HG03442 (cell line): ENCODE data around the gene BNIP3.
"Not testable (repeated sequence)": the region's sequence is repeated elsewhere in the genome, so short reads cannot be mapped to it uniquely, and the experiment has no call there.

Experiments
- ATAC-seq: cut with Tn5 transposase; IDR thresholded peaks from one replicate; pipeline ENCODE4 v1.9.1; 2021; ENCODE audit warnings: mild to moderate bottlenecking, moderate library complexity; ENCODE audit not compliant: unreplicated experiment

BNIP3 gene

DNA sequence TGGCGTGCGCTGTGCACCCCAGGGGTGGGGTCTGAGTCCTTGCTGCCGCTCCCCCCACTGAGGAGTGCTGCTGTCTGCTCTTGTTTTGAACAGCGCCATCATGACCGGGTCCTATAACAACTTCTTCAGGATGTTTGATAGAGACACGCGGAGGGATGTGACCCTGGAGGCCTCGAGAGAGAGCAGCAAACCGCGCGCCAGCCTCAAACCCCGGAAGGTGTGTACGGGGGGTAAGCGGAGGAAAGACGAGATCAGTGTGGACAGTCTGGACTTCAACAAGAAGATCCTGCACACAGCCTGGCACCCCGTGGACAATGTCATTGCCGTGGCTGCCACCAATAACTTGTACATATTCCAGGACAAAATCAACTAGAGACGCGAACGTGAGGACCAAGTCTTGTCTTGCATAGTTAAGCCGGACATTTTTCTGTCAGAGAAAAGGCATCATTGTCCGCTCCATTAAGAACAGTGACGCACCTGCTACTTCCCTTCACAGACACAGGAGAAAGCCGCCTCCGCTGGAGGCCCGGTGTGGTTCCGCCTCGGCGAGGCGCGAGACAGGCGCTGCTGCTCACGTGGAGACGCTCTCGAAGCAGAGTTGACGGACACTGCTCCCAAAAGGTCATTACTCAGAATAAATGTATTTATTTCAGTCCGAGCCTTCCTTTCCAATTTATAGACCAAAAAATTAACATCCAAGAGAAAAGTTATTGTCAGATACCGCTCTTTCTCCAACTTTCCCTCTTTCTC is 26.0 kb downstream of the BNIP3 start:
- no peak for ATAC-seq

DNA sequence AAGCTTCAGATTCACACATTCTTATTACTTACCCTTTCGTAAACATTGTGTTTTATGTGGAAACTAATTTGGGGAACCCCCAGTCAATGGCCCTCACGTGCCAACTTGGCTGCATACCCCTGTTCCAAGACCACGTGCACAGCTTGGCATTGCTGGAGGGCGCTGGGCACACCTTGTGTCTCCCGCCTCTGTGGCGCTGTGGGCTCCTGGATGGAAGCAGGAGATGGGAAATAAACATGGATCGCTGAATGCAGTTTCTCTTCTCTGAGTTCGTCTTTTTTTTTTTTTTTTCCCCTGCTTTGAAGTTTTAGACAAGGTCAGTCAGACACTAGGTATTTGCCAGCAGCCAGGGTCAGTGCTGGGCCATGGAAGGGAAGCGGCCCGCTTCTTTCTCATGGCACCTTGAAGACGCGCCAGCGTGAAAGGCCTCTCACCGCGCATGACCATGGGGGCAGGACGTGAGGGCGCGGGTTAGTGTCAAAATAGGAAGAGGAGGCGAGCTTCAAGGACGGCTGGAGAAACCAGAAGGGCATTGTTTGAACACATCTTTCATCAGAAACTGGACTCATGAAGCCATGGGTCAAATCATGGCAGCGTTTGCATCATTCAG is 27.3 kb downstream of the BNIP3 start:
- no peak for ATAC-seq

DNA sequence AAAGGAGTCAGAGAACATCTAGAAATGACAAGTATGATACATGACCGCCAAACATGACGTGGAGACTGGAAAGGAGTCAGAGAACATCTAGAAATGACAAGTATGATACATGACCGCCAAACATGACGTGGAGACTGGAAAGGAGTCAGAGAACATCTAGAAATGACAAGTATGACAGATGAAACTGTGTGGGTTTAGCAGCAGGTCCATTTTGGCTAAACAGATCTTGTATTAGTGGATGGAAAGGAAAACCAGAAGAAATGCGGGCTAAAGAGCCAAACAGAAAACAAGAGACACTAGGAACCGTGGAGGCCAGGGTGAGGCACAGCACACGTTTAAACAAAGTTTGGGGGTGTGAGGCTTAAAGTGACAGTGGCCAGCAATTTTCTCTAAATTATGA is 31.8 kb downstream of the BNIP3 start:
- not testable (repeated sequence) for ATAC-seq

DNA sequence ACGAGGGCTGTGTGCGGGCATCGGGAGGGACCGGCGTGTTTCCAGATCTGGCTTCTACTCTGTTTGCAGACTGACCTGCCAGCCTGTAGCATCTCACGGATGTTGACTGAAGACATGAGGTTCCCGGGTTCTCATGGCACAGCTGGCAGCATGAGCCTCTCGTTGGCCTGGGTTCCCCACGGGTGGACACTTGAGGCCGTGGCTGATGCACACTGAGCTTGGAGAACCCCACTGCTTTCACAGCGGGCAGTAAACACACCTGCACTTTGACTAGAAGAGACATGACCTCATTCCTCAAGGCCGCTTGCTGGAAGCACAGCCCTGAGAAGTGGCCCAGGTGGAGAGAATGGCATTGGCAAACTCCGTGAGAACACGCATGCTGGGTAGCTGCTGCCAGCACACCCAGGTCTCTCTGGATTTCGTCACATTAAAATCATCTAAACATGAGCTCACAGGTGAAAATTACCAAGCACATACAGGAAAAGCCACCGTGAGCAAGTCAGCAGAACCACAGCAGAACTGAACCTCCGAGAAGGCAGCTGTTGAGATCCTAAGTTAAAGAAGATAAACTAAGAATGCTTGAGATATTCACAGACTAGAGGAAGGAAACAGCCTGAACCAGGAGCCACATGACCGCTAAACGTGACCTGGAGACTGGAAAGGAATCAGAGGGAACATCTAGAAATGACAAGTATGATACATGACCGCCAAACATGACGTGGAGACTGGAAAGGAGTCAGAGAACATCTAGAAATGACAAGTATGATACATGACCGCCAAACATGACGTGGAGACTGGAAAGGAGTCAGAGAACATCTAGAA is 32.5 kb downstream of the BNIP3 start:
- ATAC-seq = no peak

DNA sequence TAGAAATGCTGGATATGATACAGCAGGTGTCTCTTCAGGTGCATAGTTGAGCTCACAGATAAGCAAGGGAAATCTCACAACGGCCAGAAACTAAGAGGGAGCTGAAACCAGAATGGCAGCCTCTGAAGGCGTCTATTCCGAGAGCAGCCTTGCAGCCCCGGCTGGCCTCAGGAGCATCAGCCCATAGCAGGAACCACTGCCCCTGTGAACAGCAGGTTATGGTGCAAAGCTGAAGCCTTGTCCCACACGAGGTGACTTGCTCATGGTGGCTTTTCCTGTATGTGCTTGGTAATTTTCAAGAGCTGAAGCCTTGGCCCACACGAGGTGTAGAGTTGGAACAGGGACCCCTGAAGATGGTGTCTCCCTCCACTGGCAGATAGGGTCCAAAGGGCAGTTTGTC is 33.2 kb downstream of the BNIP3 start:
- ATAC-seq = no peak

DNA sequence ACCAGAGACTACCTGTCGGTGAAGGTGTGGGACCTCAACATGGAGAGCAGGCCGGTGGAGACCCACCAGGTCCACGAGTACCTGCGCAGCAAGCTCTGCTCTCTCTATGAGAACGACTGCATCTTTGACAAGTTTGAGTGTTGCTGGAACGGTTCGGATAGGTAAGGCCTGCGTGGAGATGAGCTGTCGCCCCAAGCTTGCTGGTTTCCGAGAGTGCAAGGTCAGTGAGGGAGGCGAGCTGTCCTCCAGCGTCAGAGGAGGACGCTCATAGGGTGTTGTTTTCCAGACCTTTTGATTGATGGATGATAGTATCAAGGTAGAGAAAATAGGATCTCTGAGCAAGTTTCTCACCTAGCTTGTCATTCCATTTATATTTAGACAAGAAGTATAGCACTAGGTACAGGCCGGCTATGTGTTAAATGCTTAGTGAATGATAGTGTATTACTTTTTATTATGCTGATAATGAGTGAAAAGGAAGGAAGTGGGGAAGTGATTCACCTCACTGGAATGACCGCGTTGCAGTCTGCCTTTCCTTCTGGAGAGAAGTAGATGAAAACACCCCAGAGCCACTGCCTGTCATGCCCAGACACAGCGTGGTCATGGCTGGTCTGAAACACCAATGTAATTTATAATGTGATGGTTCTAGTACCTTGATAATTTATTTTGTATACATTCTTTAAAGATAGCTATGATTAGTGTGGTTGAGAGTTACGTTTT is 33.9 kb downstream of the BNIP3 start:
- ATAC-seq = no peak

DNA sequence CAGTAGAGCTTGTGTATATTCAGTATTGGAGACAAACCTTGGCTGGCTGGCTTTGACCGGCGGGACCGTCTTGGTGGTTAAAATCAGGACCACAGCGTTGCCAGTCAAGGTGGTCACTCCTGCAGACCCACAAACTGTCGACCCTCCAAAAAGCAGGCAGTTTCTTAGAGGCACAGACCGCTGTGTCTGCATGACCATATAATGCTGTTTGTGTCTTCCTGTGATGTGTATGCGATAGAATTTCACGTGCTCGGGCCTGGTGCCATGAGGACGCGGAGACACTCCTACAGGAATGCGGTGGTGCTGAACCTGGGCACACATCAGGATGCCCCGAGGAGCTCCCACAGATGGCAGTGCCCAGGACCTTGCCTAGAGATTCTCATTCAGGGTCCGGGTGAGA is 34.8 kb downstream of the BNIP3 start:
- ATAC-seq = no peak

DNA sequence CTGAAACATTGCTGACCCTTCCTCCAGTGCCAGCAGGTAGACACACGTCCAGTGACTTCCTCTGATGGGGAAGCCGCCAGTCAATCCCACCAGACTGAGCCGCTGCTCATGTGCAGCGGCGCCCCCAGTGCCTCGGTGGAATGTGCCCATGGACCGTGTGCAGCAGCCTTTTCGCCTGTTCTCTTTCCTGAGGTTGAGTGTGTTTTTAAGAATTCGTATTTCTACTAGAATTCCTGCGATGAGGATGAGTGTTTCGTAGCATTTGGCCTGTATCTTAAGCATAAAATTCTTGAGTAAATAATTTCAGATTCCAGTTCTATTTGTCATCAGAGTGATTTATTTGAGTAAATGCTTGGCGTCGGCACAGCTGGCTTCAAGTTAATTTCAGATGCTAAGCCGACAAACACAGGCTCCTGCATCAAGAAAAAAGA is 35.4 kb downstream of the BNIP3 start:
- no peak for ATAC-seq

DNA sequence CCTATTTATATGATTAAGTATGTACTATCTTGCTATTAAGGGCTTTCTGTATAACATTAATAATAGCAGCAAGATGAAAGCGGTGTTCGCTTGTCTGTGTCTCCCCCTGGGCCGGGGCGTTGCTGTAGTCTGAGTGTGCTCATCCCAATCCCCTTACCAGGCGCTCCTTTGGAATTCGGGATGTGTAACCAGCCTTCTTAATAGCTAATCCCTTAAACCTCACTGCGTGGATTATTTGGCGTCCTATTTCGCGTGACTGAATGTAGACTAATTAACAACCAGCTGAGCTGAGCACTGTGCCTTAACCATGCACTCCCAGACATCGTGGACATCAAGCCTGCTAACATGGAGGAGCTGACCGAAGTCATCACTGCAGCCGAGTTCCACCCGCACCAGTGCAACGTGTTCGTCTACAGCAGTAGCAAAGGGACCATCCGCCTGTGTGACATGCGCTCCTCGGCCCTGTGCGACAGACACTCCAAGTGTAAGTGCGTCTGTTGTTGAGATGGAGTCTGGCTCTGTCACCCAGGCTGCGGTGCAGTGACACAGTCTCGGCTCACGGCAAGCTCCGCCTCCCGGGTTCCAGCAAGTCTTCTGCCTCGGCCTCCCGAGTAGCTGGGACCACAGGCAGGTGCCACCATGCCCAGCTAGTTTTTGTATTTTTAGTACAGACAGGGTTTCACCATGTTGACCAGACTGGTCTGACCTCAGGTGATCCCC is 36.6 kb downstream of the BNIP3 start:
- no peak for ATAC-seq

DNA sequence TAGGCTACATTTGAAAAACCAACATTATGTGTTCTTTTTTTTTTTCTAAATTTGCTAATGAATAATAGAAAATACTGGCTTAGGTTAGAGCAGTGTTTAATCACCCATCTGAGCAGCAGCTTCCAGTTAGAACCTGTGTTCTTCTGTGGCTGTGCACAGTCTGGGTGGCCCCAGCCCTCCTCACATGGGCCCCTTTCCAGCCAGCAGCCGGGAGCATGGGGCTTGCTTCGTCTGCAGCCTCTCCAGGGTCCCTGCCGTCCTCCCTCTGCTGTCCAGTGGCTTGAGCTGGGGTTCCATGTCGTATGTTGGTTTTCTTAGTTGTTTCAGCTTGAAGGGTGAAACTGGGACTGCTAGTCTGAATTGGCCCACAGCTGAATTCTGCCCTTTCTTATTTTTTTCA is 37.3 kb downstream of the BNIP3 start:
- no peak for ATAC-seq

DNA sequence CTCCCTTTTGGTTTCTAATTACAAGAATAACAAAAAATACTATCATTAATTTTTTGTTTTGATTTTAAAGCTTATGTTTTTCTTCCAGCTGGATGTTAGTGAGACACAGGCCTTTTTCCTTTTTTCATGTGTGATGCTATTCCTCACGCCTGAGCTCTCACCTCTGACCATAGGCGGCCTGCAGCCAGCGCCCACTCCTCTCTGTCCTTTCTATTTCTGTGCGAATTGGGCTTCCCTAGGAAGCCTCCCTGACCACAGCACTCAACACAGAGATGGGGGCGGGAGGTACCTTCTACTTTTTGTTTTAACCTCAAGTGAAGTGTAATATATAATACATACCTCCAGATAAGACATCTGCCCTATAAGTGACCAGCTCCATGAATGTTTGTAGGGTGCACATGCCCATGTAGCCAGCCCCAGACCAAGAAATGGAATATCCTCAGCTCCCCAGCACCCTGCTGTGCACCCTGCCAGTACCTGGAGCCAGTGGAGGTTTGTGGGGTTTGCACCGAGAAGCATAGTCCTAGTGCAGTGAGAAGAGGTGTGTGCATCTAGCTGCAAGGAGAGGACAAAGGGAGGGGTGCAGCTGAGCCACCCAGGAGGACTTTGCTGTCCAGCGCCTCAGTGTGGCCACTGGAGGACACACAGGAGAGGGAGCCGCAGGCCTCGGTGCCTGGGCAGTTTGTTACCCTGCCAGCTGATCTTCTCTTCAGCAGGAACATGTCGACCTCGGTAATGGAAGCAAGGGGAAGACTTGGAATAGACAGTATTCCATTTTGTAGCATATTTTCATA is 38.5 kb downstream of the BNIP3 start:
- no peak for ATAC-seq

DNA sequence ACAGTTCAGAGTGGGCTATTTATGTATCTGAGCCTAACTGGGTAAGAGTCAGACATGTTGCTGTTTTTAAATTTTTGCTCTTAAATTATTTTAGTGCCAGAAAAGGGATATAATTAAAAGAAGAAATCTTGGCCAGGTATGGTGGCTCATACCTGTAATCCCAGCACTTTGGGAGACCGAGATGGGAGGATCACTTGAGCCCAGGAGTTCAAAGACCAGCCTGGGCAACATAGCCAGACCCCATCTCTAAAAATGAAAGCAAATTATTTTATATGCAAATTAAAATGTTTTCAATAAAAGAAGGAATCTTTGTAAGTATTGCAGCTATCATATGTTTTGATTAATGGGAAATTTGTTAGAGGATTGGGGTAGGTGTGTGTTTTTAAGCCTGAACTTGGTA is 39.3 kb downstream of the BNIP3 start:
- ATAC-seq = no peak

DNA sequence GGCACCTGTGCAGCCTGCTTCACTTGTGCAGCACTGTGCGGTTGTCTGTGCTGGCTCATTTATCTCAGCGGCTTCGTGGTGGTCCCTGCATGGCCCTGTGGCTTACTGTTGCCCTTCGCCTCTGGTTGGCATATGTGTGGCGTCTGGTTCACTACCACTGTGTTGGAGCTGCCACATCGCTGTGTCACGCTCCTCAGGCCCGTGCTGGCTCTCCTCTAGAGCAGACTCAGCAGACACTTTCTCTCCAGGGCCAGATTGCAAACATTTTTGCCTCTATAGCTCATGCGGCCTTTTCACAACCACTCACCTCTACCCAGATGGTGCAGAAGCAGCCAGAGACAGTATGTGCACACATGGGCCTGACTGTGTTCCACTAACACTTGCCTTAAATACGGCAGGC is 43.0 kb downstream of the BNIP3 start:
- ATAC-seq = no peak

DNA sequence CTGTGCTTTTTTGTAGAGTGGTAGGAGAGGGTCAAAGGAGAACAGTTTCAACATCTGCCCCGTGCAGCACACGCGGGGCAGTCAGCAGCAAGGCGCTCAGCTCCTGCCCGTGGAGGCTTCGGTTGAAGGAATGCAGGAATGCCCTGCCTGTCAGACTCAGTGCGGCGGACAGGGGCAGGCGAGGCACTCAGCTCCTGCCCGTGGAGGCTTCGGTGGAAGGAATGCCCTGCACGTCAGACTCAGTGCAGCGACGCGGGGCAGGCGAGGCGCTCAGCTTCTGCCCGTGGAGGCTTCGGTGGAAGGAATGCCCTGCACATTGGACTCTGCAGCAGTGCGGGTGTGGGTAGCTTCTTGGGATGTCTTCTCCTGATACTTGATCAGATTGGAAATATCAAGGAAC is 43.9 kb downstream of the BNIP3 start:
- no peak for ATAC-seq

DNA sequence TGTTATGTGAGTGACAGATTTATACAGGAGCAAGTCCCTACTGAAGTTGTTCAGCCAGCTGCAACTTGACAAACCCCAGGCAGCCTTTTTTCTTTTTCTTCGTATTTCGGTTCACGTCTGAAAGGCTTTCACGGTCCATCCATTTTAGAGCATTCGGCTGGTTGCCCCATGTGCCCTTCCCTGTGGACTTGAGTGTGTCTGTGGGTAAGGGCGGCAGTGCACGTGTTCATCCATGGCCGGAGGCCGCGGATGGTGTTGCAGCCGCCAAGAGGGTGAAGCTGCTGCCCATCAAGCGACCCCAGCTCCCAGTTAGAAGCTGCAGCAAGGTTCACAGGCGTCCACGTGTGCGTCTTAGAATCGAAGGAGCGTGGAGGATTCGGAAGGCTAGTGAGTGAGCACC is 45.0 kb downstream of the BNIP3 start:
- ATAC-seq = no peak

DNA sequence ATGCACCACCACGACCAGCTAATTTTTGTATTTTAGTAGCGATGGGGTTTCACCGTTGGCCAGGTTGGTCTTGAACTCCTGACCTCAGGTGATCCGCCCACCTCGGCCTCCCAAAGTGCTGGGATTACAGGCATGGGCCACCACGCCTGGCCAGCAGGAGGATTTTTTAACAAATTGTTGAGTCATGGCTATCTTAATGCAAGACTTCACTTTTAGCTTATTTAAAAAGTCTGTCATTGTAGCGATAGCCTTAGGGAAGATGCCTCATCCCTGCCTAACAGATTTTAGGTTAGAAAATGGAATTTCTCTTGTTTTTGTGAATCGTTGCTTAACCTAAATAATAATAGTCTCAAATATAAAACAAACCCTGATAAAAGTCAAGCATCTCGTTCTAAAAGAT is 45.4 kb downstream of the BNIP3 start:
- no peak for ATAC-seq

DNA sequence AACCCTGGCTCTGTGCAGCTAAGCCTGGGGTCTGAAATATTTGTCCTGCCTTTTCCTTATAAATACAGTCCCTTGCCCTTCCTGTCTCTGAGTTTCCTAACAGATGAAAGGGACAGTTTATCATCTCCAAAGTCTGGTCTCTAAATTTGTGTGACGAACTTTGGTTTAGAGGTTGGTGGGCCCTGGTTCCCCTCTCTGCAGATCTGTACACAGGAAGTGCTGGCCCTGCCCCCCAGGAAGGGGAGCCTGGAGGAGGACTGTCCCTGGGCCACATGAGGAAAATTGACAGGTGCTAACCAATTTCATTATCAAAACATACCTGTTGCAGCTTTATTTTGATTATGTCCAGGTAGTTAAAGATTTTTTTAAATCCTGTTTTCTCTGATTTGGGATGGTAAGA is 46.5 kb downstream of the BNIP3 start:
- no peak for ATAC-seq

DNA sequence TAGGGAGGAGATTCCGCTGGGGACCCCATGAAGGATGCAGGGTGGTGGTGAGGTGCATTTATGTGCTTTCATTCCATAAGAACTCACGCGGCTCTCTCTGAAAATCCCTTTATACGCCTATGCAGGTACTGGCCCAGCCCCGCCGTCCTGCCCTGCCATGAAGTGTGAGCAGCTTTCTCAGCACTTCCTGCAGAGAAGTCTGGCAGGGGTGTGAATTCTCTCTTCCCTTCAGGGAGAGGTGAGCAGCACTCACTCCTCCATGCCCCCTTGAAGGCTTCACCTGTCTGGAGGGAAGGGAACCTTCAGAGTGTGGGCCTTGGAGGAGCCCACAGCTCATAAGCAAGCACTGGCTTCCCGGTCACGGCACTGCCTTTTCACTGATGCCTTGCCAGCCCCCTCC is 47.0 kb downstream of the BNIP3 start:
- ATAC-seq = no peak

DNA sequence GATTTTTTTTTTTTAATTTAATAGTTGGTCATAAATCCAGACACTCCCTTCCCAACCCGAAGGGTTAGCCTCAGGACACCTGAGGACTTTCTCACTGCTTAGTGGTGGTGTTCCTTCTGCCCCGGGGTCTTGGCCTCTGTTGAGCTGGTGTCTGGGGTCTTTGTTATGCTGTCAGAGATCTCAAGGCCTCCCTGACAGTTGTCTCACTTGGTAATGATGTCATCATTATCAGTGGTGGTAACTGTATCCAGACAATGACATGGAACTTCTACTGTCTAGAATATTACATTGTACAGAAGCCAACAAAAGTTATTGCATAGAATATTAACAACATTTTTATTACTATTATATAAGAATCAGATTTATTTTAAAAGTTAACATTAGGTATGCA is 48.0 kb downstream of the BNIP3 start:
- ATAC-seq = no peak
